ENCODE measurements around the gene ACADM. TPM values are rescaled to one million over a fixed set of nuclear protein-coding genes. Genes with fewer than 3 reads are reported as not detected.
A peak's percentile ranks its signal among the peaks of the same experiment; 100 is the strongest.

ACADM gene
- total RNA-seq, 2 donors from 2014 or later: 101 to 178 TPM

GRCh38 chr1:75785320-75785982, 60.9 kb downstream of the ACADM start:
- Histone ChIP-seq H3K4me3 (peak overlapping the region; percentile 70 to 72), H3K27ac (peak overlapping the region; percentile 82 to 91), H3K4me1 (peaks cover 0 to 42% of the 10 kb centered on the region in 2 donors), H3K27me3 (no peaks in the 10 kb centered on the region), H3K36me3 (peaks cover 12% of the 10 kb centered on the region), H3K9me3 (no peaks in the 10 kb centered on the region)
- TF ChIP-seq CTCF (IDR thresholded peaks at IDR 0.05): no peak
- no peak for DNase-seq (ENCODE audit: low spot score)

GRCh38 chr1:75785983-75786853, 61.7 kb downstream of the ACADM start, which contains the start of gene RABGGTB:
TSS of gene RABGGTB (plus strand) at chr1:75786256. CDS start at chr1:75786272, 16 bp downstream.
- no peaks in the 10 kb centered on the region for H3K27me3 ChIP-seq
- H3K27ac ChIP-seq: peak within 1 kb of the TSS; percentile 82 to 91
- no peak for TF ChIP-seq CTCF (IDR thresholded peaks at IDR 0.05)
- H3K9me3 ChIP-seq: no peaks in the 10 kb centered on the region
- H3K4me3 ChIP-seq: peak within 1 kb of the TSS; percentile 70 to 72
- H3K4me1 ChIP-seq: peaks cover 0 to 49% of the 10 kb centered on the region in 2 donors
- H3K36me3 ChIP-seq: peaks cover 20% of the 10 kb centered on the region
- peak; percentile 93 for DNase-seq (ENCODE audit: low spot score)

- H3K9me3 ChIP-seq: no peaks in the 10 kb centered on the region
- peak overlapping the region; percentile 82 to 91 for H3K27ac ChIP-seq
- H3K27me3 ChIP-seq: no peaks in the 10 kb centered on the region
- DNase-seq (ENCODE audit: low spot score): no peak
- peaks cover 0 to 49% of the 10 kb centered on the region in 2 donors for H3K4me1 ChIP-seq
- TF ChIP-seq CTCF (IDR thresholded peaks at IDR 0.05): no peak
- peaks cover 27% of the 10 kb centered on the region for H3K36me3 ChIP-seq
- peak overlapping the region; percentile 70 to 72 for H3K4me3 ChIP-seq
These were observed 62.5 kb downstream of the ACADM start for GRCh38 chr1:75786901-75787493.

- H3K27me3 ChIP-seq: no peaks in the 10 kb centered on the region
- H3K4me3 ChIP-seq: peak overlapping the region; percentile 70 to 72
- peaks cover 0 to 49% of the 10 kb centered on the region in 2 donors for H3K4me1 ChIP-seq
- peak overlapping the region; percentile 82 to 91 for H3K27ac ChIP-seq
- H3K36me3 ChIP-seq: peaks cover 33% of the 10 kb centered on the region
- no peak for TF ChIP-seq CTCF (IDR thresholded peaks at IDR 0.05)
- no peaks in the 10 kb centered on the region for H3K9me3 ChIP-seq
- DNase-seq (ENCODE audit: low spot score): no peak
These were observed 63.0 kb downstream of the ACADM start for GRCh38 chr1:75787524-75787923.

GRCh38 chr1:75789988-75790387, 65.5 kb downstream of the ACADM start:
- Histone ChIP-seq H3K36me3 (peaks cover 55% of the 10 kb centered on the region), H3K4me3 (no peak overlapping the region), H3K27me3 (no peaks in the 10 kb centered on the region), H3K9me3 (no peaks in the 10 kb centered on the region), H3K4me1 (peaks cover 0 to 49% of the 10 kb centered on the region in 2 donors), H3K27ac (no peak overlapping the region)
- TF ChIP-seq CTCF (IDR thresholded peaks at IDR 0.05): no peak
- no peak for DNase-seq (ENCODE audit: low spot score)

All from right atrium auricular region (tissue), 2 donors.